GM21529 (cell line): Measurements from ENCODE around the gene KLRF1.
"Not testable (repeated sequence)": the region's sequence is repeated elsewhere in the genome, so short reads cannot be mapped to it uniquely, and the experiment has no call there.

Experiments
- ATAC-seq: cut with Tn5 transposase; IDR thresholded peaks from one replicate; pipeline ENCODE4 v1.9.1; 2021; ENCODE audit not compliant: unreplicated experiment

Gene KLRF1

DNA sequence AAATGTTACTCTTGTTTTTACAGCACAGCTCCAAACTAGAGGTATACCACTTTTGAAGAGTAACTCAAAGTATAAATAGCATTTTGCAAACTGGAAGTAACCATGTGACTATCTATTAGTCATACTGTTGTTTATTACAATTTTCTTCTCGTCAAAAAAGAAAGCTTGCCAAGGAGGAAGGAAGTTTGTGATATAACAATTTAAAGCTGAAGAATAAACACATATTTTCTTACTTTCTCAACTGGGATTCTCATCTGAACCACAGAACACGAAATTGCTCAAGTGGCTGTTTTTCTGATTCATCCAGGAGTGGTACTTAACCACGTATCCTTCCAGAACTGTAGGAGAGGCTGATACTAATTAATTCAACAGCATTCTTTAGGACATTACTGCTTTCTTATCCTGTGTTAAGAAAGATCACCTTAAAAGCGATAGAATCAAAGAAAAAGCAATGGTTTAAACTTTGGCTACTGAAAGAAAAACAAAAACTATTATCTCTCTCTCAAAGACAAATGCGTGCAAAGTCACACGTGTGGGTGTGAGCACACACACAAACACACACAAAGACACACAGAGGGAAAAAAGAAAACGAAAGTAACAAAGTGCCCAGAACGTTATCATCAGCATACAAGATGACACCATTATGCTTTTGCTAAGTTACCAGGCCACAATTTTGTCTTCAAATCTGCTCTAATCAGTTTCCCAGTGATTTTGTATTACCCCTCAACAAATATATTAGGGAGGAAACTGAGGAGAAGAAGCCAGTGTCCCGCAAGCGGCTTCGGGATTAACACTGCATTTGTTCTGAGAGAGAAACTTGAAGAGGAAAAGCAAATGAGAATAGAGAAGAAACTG is 42.3 kb downstream of the KLRF1 start, which contains the start of gene CLEC2B:
Gene CLEC2B (minus strand): TSS at position 48 of the 855 bp plus-strand sequence.
- peak; percentile 44 for ATAC-seq

- no peak for ATAC-seq
Observed at GRCh38 chr12:9870286-9870866, 43.1 kb downstream of the KLRF1 start.

GRCh38 chr12:9872162-9872561 is 44.9 kb downstream of the KLRF1 start:
- no peak for ATAC-seq

- no peak for ATAC-seq
Observed at GRCh38 chr12:9872742-9873141, 45.5 kb downstream of the KLRF1 start.

DNA sequence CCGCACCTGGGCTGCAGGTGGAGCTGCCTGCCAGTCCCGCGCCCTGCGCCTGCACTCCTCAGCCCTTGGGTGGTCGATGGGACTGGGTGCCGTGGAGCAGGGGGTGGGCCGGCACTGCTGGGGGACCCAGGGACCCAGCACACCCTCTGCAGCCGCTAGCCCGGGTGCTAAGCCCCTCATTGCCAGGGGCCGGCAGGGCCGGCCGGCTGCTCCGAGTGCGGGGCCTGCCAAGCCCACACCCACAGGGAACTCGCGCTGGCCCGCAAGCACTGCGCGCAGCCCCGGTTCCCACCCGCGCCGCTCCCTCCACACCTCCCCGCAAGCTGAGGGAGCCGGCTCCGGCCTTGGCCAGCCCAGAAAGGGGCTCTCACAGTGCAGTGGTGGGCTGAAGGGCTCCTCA is 48.8 kb downstream of the KLRF1 start:
- not testable (repeated sequence) for ATAC-seq

DNA sequence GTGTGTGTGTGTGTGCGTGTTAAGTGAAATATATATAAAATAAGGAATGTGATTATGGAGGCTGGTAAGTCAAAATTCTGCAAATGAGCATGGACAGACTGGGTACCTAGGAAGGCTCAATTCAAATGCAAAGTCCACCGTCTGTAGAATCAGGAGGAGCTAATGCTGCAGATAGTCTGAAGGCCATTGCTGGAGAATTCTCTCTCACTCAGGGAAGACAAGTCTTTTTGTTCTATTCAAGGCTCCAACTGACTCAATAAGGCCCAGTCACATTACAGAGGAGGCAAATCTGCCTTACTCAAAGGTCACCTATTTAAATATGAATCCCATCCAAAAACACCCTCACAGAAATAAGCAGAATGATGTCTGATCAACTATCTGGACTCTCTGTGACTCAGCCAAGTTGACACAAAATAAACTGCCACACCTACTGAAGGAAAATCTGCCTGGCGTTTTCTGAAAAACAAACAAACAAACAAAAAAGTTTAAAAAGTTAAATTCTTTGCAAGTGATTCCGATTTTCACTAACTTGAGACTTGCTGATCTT is 53.3 kb downstream of the KLRF1 start:
- ATAC-seq = no peak

GRCh38 chr12:9881246-9881645 is 54.0 kb downstream of the KLRF1 start, which contains the start of gene KLRF2:
Gene KLRF2, plus strand, starts transcription at chr12:9881489. Its CDS starts 107 bp downstream, at chr12:9881596.
- ATAC-seq = no peak

GRCh38 chr12:9881988-9882387 is 54.7 kb downstream of the KLRF1 start:
- no peak for ATAC-seq

DNA sequence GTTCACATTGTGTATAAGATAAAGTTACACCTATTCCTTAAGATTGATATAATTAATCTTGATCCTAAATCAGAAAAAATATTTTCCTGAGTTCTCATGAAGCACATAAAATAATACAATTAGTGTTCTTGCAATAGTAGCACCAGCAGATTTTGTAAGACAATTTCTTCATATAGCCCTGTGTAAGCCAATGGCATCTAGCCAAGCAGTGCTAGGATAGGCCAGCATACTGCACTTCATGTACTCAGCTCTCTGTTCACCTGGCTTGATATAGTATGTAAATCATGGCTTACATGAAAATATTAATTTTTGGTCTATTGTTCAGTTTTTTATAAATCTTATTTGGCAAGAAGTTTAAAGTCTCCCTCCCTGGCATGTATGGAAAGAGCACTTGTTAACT is 55.9 kb downstream of the KLRF1 start:
- ATAC-seq = no peak

DNA sequence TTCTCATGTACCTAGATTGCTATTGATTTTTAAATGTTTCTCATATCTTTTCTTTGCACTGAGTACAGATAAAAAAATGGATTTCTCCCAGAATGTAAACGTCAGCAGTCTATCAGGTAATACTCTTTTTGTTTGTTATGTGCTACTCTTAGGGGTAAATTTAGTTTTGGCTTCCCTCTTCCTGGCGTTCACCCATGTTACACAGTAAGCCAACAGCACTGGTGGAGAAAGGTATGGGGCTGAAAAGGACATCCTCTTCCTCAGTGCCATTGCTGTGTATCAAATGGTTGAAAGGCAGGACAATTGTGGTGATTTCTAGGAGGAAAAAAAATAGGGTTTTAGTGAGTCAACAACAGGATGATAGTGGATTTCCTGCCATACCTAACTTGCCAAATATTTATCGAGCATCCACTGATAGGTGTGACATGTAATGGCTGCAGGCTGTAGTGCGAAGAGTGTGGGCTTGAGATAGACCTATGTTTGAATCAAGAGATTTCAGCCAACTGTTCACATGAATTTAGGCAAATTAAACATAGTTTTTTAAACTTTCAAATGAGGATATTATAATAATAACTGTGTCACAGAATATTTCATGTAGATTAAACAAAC is 61.5 kb downstream of the KLRF1 start:
- ATAC-seq = no peak
